Activated T-cell treated with anti-CD3 and anti-CD28 coated beads for 1 hour (primary cell): ENCODE data around the gene IBTK.
"Not testable (repeated sequence)": the region's sequence is repeated elsewhere in the genome, so short reads cannot be mapped to it uniquely, and the experiment has no call there.

Source experiments
- DNase-seq: peaks from one replicate; pipeline ENCODE4 v3.0.0-alpha.2; 2020; ENCODE audit warnings: low read depth

IBTK gene, protein sequence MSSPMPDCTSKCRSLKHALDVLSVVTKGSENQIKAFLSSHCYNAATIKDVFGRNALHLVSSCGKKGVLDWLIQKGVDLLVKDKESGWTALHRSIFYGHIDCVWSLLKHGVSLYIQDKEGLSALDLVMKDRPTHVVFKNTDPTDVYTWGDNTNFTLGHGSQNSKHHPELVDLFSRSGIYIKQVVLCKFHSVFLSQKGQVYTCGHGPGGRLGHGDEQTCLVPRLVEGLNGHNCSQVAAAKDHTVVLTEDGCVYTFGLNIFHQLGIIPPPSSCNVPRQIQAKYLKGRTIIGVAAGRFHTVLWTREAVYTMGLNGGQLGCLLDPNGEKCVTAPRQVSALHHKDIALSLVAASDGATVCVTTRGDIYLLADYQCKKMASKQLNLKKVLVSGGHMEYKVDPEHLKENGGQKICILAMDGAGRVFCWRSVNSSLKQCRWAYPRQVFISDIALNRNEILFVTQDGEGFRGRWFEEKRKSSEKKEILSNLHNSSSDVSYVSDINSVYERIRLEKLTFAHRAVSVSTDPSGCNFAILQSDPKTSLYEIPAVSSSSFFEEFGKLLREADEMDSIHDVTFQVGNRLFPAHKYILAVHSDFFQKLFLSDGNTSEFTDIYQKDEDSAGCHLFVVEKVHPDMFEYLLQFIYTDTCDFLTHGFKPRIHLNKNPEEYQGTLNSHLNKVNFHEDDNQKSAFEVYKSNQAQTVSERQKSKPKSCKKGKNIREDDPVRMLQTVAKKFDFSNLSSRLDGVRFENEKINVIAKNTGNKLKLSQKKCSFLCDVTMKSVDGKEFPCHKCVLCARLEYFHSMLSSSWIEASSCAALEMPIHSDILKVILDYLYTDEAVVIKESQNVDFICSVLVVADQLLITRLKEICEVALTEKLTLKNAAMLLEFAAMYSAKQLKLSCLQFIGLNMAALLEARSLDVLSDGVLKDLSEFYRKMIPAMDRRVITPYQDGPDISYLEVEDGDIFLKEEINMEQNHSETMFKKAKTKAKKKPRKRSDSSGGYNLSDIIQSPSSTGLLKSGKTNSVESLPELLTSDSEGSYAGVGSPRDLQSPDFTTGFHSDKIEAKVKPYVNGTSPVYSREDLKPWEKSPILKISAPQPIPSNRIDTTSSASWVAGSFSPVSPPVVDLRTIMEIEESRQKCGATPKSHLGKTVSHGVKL (N-terminal part only)

DNA sequence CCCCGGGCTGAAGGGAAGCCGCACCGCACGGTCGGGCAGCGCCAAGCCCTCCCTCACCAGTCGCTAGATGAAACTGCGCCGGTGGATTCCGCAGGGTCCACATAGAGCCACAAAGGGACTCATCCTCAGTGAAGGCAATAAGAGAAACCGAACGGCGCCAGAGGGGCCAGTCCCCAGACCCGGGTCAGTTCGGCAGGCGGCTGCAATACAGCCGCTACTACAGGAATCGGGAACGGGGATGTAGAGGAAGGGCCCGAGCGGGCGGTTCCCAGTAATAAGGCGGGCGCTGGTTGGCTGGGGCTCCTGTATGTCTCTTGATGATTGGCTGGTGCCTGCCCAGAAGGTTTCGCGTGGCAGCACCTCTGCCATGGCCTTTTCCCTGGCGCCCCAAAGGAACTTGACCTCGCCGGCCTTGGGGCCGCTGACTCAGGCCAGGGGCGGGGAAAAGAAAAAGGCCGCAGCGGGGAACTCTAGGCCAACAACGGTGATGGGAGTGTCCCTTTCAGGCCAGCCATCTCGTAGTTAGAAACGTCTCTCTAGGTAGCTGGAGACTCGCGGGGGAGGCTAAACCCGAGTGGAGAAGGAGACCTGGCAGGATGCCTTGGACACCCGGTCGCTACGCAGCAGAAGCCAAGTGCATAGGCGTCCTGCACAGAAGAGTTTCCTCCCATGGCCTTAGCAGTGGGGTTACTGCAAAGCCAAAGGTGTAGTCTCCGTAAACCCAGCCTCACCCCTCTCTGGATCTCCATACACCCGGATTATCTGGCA is at the start of gene IBTK:
Gene IBTK, minus strand, starts transcription at position 240 of the 768 bp plus-strand sequence. CDS start 7,258 bp downstream, outside the sequence.
- peak; percentile 85 for DNase-seq

DNA sequence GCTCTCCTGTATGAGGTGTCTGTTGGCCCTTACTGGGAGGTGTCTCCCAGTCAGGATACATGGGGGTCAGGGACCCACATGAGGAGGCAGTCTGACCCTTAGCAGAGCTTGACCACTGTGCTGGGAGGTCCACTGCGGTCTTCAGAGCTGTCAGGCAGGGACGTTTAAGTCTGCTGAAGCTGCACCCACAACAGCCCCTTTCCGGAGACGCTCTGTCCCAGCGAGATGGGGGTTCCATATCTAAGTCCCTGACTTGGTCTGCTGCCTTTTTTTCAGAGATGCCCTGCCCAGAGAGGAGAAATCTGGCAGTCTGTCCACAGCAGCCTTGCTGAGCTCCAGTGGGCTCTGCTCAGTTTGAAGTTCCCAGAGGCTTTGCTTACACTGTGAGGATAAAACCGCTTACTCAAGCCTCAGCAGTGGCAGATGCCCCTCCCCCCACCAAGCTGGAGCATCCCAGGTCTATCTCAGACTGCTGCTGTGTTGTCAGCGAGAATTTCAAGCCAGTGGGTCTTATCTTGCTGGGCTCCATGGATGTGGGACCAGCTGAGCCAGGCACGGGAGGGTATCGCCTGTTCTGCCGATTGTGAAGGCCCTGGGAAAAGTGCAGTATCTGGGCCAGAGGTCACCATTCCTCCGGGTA is 36.3 kb upstream of the IBTK start:
- DNase-seq = no peak

DNA sequence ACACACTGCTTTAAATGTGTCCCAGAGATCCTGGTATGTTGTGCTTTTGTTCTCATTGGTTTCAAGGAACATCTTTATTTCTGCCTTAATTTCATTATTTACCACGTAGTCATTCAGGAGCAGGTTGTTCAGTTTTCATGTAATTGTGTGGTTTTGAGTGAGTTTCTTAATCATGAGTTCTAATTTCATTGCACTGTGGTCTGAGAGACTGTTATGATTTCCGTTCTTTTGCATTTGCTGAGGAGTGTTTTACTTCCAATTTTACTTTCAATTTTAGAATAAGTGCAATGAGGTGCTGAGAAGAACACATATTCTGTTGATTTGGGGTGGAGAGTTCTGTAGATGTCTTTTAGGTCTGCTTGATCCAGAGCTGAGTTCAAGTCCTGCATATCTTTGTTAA is 34.0 kb upstream of the IBTK start:
- DNase-seq = not testable (repeated sequence)

DNA sequence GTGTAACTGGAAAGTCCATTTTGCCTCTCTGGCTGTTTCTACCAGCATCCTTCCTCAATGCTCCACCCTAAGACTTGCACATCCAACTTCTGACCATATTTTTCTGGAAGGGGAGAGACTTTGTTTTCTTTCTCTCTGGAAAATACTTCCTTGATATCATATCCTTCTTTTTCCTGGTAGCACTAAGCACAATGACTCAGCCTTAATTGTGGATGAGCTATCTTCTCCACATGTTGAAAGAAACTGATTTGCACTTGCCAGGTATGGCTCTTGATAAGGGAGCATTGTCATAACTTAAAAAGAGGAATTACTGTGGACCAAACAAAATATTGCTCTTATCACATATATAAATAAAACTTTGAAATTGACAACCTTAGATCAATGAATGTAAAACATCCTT is 30.1 kb upstream of the IBTK start:
- DNase-seq = no peak

DNA sequence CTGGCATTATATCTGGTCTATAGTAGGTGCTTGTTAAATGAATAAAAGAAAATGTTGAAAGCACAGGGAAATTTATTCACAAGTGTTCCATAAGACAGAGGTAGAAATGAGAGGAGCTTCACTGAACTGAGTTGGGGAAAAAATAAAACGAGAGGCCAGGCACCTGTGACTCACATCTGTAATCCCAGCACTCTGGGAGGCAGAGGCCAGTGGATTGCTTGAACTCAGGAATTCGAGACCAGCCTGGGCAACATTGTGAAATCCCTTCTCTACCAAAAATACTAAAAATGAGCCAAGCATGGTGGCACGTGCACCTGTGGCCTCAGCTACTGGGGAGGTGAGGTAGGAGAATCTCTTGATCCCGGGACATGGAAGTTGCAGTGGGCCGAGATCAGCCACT is 28.1 kb upstream of the IBTK start:
- no peak for DNase-seq

DNA sequence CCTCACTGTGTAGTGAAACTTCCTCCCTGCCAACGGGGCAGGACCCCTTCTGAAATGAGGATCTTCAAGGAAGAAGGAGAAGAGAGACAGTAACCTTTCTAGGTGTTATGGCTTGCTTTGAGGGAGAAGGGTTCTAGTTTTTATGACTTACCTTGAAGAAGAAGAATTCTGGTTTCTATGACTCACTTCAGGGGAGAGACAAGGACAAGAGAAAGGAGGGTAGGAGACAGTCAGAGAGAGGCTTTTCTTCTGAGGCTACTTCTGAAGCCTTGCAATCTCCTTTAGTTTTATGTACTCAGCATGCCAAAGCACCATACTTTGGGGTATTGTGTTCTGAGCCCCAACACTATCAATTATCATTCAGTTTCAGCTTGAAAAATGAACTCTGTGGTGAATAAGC is 25.8 kb upstream of the IBTK start:
- DNase-seq = no peak

DNA sequence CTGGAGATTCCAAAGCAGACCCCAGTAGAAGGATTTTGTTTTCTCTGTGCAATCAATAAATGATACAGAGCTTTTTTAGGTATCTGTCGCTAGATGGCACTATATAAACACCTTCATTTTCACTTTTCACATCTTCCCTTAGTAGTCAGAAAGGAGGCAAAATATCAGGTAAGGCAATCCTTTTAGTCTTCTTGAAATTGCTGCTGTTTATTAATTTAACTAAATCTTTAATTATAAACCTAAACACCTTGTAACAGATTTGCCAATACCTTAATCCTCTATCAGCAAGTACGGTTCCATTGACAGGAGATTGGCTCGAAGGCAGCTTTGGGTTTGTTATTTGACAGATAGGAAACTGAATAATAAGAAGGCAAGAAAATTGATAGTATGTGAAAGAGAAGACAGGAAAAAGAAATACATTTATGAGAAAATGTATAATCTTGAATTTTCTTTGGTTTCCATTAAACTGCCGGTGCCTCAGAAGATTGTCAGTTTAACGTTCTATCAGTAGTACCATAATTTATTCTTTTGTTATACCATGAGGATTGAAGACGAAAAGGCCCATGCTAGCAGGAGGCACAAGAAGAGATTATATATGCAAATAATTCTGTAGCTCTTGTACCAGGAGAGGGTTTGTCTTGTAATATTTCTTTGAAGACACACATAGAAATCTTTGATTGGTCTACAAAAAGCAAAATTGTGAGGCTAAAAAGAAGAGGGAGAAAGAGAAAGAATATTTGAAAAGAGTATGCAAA is 23.5 kb upstream of the IBTK start:
- DNase-seq = no peak

DNA sequence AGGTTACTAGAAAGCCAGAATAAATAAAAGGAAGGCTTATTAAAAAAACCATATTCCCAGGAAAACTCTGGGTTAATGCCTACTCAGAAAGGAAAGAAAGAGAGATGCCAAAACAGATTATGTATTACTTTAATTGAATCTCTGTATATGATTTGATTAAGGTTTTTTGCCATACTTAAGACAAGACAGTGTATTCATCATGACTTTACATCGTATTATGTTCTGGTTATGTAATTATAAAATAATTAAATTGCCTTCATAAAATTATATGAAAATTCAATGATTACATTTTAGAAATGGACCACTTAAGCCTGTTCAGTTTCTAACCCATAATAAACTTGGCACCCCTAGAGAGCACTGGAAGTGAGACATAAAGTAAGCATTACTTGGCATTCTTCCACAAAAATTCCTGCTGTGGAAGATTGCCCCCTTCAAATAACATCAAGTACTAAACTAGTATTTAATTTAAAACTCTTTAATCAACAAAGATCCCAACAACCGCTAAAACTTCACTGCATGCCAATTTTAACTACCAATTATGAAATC is 20.8 kb upstream of the IBTK start:
- no peak for DNase-seq

DNA sequence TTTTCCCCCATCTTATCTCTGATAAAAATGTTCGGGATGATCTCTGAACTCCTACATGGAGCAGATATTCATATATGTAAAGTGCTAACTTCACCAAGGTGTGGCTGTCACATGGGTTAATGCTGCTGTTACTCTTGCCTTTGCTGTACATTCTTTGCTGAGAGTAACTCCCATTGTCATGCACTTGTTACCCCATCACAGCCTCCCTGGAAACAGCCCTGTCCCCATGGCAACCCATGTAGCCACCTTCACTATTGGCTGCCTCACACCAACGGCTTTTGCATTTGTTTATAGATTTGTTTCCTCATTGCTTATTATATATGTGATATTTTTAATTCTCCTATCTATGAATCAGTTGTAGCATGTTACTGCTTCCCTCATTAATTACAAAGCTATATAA is 17.3 kb upstream of the IBTK start:
- DNase-seq = no peak

DNA sequence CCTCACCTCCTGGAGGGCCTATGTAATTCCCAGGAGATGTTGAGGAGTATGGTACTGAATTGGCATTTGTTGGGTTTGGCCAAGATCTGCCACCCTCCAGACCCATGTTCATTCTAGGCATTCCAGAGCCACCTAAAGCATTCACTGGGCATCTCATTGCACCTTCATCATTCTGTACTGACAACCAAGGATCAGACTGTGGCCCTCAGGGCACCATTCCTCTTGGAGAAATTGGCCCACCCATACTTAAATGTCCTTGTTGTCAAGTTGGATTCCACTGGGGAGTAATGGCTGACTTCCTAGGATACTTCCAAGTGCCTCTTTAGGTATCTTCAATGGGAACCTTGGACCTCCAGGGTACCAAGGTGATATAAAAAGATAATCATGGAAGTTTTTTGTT is 16.8 kb upstream of the IBTK start:
- DNase-seq = no peak

DNA sequence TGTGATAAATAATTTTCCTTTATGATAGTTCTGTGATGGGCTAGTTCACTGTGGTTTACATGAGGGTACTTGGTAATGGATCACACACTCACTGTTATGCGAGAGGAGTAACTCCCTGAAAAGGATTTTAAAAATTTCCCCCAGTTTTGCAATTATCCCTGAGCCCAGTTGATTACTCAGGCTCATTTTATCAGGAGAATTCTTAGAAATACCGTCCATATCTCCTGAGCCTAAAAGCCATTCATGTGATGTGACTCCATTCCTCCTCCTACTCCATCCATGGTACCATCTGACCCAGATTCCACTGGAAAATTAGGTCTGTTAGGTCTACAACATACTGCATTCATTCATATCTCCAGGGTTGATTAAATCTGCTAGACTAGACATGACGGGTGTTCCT is 16.4 kb upstream of the IBTK start:
- DNase-seq = no peak

DNA sequence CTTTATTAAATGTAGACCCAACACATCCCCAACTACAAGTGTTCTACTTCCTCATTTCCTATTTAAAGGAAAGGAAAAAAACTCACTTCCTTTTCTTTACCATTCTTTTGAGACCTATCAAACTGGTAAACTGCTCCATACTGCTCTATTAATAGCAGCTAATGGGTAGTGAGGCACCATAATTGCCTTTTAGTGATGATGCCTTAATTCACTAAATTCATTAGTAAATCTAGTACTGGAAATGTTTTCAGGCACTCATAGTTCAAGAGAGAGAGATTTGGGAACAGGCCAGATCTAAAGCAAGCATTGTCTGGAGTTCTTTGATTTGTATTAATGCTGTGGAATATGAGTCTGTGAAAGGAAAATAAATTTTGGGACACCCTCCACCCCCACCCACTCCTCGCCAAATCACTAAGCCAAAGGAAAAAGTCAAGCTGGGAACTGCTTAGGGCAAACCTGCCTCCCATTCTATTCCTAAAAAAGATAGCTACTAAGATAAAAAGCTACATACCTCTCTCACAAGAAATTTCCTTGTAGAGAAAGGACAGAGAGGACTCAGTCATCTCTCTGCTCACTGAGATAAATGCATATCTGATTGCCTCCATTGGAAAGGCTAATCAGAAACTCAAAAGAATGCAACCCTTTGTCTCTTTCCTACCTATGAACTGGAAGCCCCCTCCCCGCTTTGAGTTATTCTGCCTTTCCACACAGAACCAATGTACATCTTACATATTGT is 13.6 kb upstream of the IBTK start:
- DNase-seq = no peak

DNA sequence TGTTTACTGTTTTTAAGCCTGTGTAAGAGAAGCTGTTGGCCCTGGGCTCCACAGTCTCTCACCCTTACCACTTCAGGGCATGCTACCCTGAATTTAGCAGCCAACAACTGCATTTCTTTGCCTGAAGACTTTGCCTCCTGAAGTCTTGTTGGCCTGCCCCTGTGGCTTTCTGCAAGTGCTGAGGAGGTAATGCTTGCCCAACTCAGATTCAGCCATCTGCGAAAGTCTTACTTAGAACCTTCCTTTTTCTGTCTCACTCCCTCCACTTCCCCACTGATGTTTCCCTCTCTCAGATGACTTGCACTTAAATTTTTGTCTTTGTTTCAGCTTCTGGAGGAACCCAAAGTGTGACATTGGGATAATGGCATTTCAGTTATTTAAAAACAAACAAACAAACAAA is 11.8 kb upstream of the IBTK start:
- DNase-seq = no peak

DNA sequence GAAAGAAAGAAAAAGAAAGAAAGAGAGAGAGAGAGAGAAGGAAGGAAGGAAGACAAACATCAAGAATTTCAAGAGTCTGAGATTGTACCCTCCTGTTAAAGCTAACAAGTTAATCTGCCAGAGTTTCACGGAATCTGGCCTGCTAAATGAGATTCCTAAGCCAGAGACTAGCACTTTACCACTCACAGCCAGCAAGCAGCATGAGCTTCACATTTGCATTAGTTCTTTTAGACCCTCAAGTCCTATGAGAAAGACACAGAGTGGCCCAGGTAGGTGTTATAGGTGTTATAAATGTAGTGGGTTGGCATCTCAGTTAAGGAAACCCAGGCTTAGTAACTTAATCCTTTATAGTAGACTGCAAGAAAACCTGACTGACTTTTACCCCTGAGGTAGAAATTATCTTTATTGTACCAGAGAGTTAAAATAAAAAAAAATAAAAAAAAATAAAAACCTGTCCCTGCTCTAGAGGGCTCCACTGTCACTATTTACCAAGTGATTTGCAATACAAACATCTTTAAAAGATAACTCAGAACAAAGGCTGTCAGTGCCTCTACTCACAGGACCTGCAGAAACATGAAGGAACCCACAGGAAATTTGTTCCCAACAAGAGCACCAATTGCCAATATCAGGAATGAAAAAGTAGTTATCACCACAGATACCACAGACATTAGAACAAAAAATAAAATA is 9.7 kb upstream of the IBTK start:
- no peak for DNase-seq

DNA sequence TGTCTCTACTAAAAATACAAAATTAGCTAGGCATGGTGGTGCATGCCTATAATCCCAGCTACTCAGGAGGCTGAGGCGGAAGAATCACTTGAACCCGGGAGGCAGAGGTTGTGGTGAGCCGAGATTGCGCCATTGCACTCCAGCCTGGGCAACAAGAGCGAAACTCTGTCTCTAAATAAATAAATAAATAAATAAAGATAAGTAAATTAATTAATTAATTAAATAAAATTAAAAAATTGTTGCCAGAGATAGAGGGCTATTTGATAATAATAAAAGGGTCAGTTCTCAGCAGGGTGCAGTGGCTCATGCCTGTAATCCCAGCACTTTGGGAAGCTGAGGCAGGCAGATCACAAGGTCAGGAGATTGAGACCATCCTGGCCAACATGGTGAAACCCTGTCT is 7.2 kb upstream of the IBTK start:
- not testable (repeated sequence) for DNase-seq

DNA sequence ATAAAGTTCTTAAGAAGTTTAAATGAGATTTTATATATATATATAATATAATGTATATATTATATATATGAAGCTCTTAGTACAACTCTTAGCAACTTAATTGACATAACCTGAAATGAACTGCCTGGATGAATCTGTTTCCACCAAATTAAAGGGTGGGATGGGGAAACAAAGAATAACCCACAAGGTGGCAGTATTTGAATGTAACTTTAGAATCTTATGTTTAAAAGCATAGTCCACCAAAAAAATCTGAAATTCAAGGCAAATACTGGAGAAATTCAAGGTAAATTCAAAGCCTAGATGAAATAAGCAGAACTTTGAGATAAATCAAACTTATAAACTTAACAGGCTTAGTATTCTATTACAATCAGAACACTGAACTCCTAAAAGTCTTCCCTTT is 4.4 kb upstream of the IBTK start:
- no peak for DNase-seq

DNA sequence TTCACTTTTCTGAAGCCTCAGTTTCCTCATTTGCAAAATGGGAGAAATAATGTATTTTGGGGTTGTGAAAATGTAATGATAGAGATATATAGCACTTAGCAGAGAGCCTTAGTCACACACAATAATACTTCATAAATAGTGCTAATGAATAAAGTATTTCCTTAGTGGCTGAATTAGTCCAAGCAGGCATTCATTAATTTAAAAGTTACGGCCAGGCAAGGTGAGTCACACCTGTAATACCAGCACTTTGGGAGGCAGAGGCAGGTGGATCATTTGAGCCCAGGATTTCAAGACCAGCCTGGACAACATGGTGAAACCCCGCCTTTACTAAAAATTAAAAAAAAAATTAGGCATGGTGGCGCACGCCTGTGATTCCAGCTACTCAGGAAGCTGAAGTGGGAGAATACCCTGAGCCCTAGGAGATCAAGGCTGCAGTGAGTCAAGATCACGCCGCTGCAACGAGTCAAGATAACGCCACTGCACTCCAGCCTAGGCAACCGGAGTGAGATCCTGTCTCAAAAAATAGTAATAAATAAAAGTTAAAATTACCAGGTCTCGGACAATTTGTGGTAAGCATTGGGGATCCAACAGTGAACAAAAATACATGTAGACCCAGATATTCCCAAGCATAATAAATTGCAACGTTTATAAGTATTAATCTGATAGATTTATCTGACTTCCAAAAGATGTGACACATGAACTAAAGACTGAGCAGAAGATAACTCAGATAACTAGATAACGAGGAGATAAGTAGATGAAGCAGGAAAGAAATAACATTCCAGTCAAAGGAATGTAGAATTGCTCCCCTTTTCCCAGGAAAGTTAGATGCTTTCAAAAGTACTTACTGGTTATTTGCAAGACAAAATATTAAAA is 2.1 kb upstream of the IBTK start:
- no peak for DNase-seq

DNA sequence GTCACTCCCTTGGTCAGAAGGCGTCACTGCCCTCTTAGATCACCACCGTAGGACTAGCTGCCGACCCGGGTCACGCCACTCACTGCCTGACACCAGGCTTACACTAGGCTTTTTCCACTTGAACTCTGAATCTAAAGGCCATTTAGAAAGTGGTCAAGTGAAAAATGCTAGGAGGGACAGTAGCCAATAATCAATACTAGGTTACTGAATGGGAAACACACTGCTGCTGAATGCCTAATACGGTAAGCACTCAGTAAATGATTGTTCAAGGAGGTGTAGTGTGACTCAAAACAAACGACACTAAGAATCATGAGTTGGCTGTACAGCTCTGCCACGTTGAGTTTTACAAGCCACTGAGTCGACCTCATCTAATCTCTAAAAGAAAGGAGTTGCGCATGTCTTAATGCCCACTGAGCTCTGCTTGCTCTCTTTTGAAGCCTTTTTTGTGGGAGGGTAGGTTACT is 760 bp upstream of the IBTK start:
- no peak for DNase-seq
